Esophagus mucosa (tissue), 1 donor: ENCODE results near the gene SLC8A3. TPM values are rescaled to one million over a fixed set of nuclear protein-coding genes. Genes with fewer than 3 reads are reported as not detected.

Experiments
- total RNA-seq: library from RNA; stranded (reverse); gene quantifications from one replicate; pipeline ENCODE4 v1.2.4, GENCODE V29; 2023
- donor health status: DM: yes; HTN: yes; CAD: no.

SLC8A3 gene
- total RNA-seq, 1 donor from 2014 or later: 0.08 TPM

Other genes starting within 250 kb of the SLC8A3 start
- 46.0 TPM for gene COX16, start 170.7 kb upstream of the SLC8A3 start, total RNA-seq
- gene SYNJ2BP, start 228.1 kb upstream of the SLC8A3 start, total RNA-seq: 10.2 TPM